Measurements from ENCODE around the gene PTPN23. TPM values are rescaled to one million over a fixed set of nuclear protein-coding genes. Genes with fewer than 3 reads are reported as not detected.
A peak's percentile ranks its signal among the peaks of the same experiment; 100 is the strongest.

PTPN23 gene
- total and polyA plus RNA-seq, 9 of the 15 experiments (the other 6 are each of a cell fraction or from before 2014, with no cell fraction given): 0.41 to 58.7 (median 7.2) TPM

GRCh38 chr3:47366833-47367232, 14.0 kb upstream of the PTPN23 start:
- in situ Hi-C loops (cut with MboI): no loop called here
- Histone ChIP-seq H3K4me1 (replicated peaks in 1 of 2; ENCODE audit: control insufficient read depth in 2 of 2, insufficient read depth in 2 of 2, low read length in 2 of 2) (0 out of 5 replicates have a peak, but pooled peaks cover 0 to 3% of the 10 kb centered on the region in 2 experiments), H3K27me3 (ENCODE audit: control insufficient read depth in 2 of 2, insufficient read depth in 2 of 2, low read length in 2 of 2) (no peaks in the 10 kb centered on the region), H2AFZ (ENCODE audit: low read depth, low read length) (no peak overlapping the region), H3K9me3 (replicated peaks; ENCODE audit: control insufficient read depth, insufficient read depth, low read depth, low read length) (no peaks in the 10 kb centered on the region), H3K27ac (ENCODE audit: extremely low read depth, low read depth, low read length) (no peak overlapping the region), H3K4me2 (ENCODE audit: insufficient read depth, low read length) (no peak overlapping the region), H4K20me1 (replicated peaks; ENCODE audit: control insufficient read depth, insufficient read depth, low read length) (no peaks in the 10 kb centered on the region), H3K9me1 (ENCODE audit: control insufficient read depth, insufficient read depth, low read length) (no peaks in the 10 kb centered on the region), H3K9ac (ENCODE audit: insufficient read depth in 1 of 2, low read depth in 2 of 2, low read length in 2 of 2) (no peak overlapping the region), H3K79me2 (ENCODE audit: control insufficient read depth, insufficient read depth, low read length) (no peaks in the 10 kb centered on the region), H3K36me3 (ENCODE audit: control insufficient read depth, insufficient read depth, low read length) (no peaks in the 10 kb centered on the region), H3K4me3 (no peak overlapping the region)
- WGBS (ENCODE audit: insufficient coverage, low coverage, missing lambda C conversion rate): 60% methylated on average over 2 of the region's 2 CpGs
- BruUV-seq (replicated peaks): no TSS peak
- POLR2A ChIA-PET: interaction anchor here (0.7 to 1.0 kb wide), 2 partner anchors 10 to 88 kb away, joined by 3 read pairs; no protein-coding TSS in a partner anchor
- CTCF ChIA-PET (ENCODE audit: low intra/inter-chr PET ratio): no interaction called here
- DNase-seq (ENCODE audit: extremely low read depth in 1 of 4, low spot score in 3 of 4) (no peak), ATAC-seq (no peak), FAIRE-seq (no peak)
- TF ChIP-seq CSDE1 (IDR thresholded peaks at IDR 0.05) (no peak), ZNF121 (CRISPR knock-in tag; conservative IDR thresholded peaks at IDR 0.05) (peak; percentile 88)
- intact Hi-C loops (cut with micrococcal nuclease): no loop called here

- WGBS (ENCODE audit: insufficient coverage, low coverage, missing lambda C conversion rate): 74% methylated on average over 7 of the region's 7 CpGs
- Histone ChIP-seq H3K79me2 (ENCODE audit: control insufficient read depth, insufficient read depth, low read length) (no peaks in the 10 kb centered on the region), H4K20me1 (replicated peaks; ENCODE audit: control insufficient read depth, insufficient read depth, low read length) (no peaks in the 10 kb centered on the region), H3K4me3 (no peak overlapping the region), H2AFZ (ENCODE audit: low read depth, low read length) (no peak overlapping the region), H3K9me1 (ENCODE audit: control insufficient read depth, insufficient read depth, low read length) (no peaks in the 10 kb centered on the region), H3K9me3 (replicated peaks; ENCODE audit: control insufficient read depth, insufficient read depth, low read depth, low read length) (no peaks in the 10 kb centered on the region), H3K27ac (ENCODE audit: extremely low read depth, low read depth, low read length) (no peak overlapping the region), H3K4me1 (replicated peaks in 1 of 2; ENCODE audit: control insufficient read depth in 2 of 2, insufficient read depth in 2 of 2, low read length in 2 of 2) (0 out of 5 replicates have a peak, but pooled peaks cover 0 to 3% of the 10 kb centered on the region in 2 experiments), H3K4me2 (ENCODE audit: insufficient read depth, low read length) (no peak overlapping the region), H3K36me3 (ENCODE audit: control insufficient read depth, insufficient read depth, low read length) (no peaks in the 10 kb centered on the region), H3K27me3 (ENCODE audit: control insufficient read depth in 2 of 2, insufficient read depth in 2 of 2, low read length in 2 of 2) (no peaks in the 10 kb centered on the region), H3K9ac (ENCODE audit: insufficient read depth in 1 of 2, low read depth in 2 of 2, low read length in 2 of 2) (no peak overlapping the region)
- intact Hi-C loops (cut with micrococcal nuclease) (no loop called here), in situ Hi-C loops (cut with MboI) (no loop called here)
- ATAC-seq (no peak), FAIRE-seq (no peak), DNase-seq (ENCODE audit: extremely low read depth in 1 of 4, low spot score in 3 of 4) (no peak)
- POLR2A ChIA-PET: interaction anchor here (1.5 kb wide), 1 partner anchor 12 kb away, joined by 9 read pairs; no protein-coding TSS in a partner anchor
- BruUV-seq (replicated peaks): no TSS peak
- CTCF ChIA-PET (ENCODE audit: low intra/inter-chr PET ratio): no interaction called here
- TF ChIP-seq, protein P1, sequence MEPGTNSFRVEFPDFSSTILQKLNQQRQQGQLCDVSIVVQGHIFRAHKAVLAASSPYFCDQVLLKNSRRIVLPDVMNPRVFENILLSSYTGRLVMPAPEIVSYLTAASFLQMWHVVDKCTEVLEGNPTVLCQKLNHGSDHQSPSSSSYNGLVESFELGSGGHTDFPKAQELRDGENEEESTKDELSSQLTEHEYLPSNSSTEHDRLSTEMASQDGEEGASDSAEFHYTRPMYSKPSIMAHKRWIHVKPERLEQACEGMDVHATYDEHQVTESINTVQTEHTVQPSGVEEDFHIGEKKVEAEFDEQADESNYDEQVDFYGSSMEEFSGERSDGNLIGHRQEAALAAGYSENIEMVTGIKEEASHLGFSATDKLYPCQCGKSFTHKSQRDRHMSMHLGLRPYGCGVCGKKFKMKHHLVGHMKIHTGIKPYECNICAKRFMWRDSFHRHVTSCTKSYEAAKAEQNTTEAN (CRISPR knock-in tag; IDR thresholded peaks at IDR 0.05): no peak
- no peak for TF ChIP-seq TAF15 (IDR thresholded peaks at IDR 0.05; ENCODE audit: low read depth, low read length)
- TF ChIP-seq REST (IDR thresholded peaks at IDR 0.05; ENCODE audit: borderline replicate concordance): no peak
- TF ChIP-seq REST (CRISPR knock-in tag; IDR thresholded peaks at IDR 0.05; ENCODE audit: low read depth): no peak
- TF ChIP-seq PCBP2 (IDR thresholded peaks at IDR 0.05; ENCODE audit: low read depth, low read length, poor library complexity, severe bottlenecking): no peak
Measured at GRCh38 chr3:47367631-47368030, 13.2 kb upstream of the PTPN23 start.
